Mesenchymal stem cell (in vitro differentiated cells and primary cell): Measurements from ENCODE around the gene ALOX15B. TPM values are rescaled to one million over a fixed set of nuclear protein-coding genes. Genes with fewer than 3 reads are reported as not detected.

Experiments
- DNase-seq: peaks from one replicate; pipeline ENCODE4 v3.0.0-alpha.2; 2013
- H2AFZ ChIP-seq: one replicate; pipeline ENCODE4 v1.6.1; 2013; ENCODE audit warnings: low read depth, mild to moderate bottlenecking, control low read depth, inconsistent platforms, low read length, moderate library complexity
- H2AK5ac ChIP-seq: 2 replicates; pipeline ENCODE4 v1.6.1; 2013; ENCODE audit warnings: low read length, moderate library complexity, mild to moderate bottlenecking, inconsistent platforms; ENCODE audit not compliant: severe bottlenecking
- H2BK120ac ChIP-seq: one replicate; pipeline ENCODE4 v1.6.1; 2013; ENCODE audit warnings: low read depth, mild to moderate bottlenecking, inconsistent platforms, low read length, moderate library complexity
- H2BK12ac ChIP-seq, 2 experiments: one replicate each; pipeline ENCODE4 v1.6.1; 2013; ENCODE audit warnings: inconsistent platforms in 2 of 2, low read length in 2 of 2, mild to moderate bottlenecking in 2 of 2, moderate library complexity in 2 of 2, control low read depth in 1 of 2
- H2BK15ac ChIP-seq: one replicate; pipeline ENCODE4 v1.6.1; 2013; ENCODE audit warnings: mild to moderate bottlenecking, low read depth, inconsistent platforms; ENCODE audit not compliant: poor library complexity, severe bottlenecking
- H2BK5ac ChIP-seq: 2 replicates; pipeline ENCODE4 v1.6.1; 2013; ENCODE audit warnings: low read depth, mild to moderate bottlenecking, low read length, control low read depth, inconsistent platforms; ENCODE audit not compliant: poor library complexity, severe bottlenecking
- H3K14ac ChIP-seq, 2 experiments: one replicate each; pipeline ENCODE4 v1.6.1; 2013; ENCODE audit warnings: inconsistent platforms in 2 of 2, low read length in 2 of 2, control low read depth in 1 of 2, mild to moderate bottlenecking in 1 of 2, moderate library complexity in 1 of 2
- H3K18ac ChIP-seq, 2 experiments: one replicate each; pipeline ENCODE4 v1.6.1; 2013; ENCODE audit warnings: inconsistent platforms in 2 of 2, low read length in 2 of 2, control low read depth in 1 of 2, low read depth in 1 of 2, mild to moderate bottlenecking in 1 of 2
- H3K23ac ChIP-seq, 2 experiments: one replicate each; pipeline ENCODE4 v1.6.1; 2013; ENCODE audit warnings: inconsistent platforms in 2 of 2, low read length in 2 of 2, mild to moderate bottlenecking in 2 of 2, moderate library complexity in 2 of 2, control low read depth in 1 of 2
- H3K27ac ChIP-seq: 2 replicates; pipeline ENCODE4 v1.5.1; 2013; ENCODE audit warnings: mild to moderate bottlenecking, moderate library complexity, low read length, control low read depth, inconsistent platforms; ENCODE audit not compliant: poor library complexity, severe bottlenecking
- H3K27me3 ChIP-seq, 2 experiments: 2 replicates each; pipeline versions ENCODE4 v1.6.1 to v1.7.0; 2013; ENCODE audit warnings: low read length in 2 of 2, mild to moderate bottlenecking in 2 of 2, moderate library complexity in 2 of 2, control low read depth in 1 of 2, inconsistent platforms in 1 of 2; ENCODE audit not compliant: control insufficient read depth in 1 of 2, insufficient read depth in 1 of 2
- H3K36me3 ChIP-seq, 2 experiments: 2 replicates each; pipeline versions ENCODE4 v1.6.1 to v1.7.0; 2013; ENCODE audit warnings: low read length in 2 of 2, control low read depth in 1 of 2, inconsistent platforms in 1 of 2, low read depth in 1 of 2, mild to moderate bottlenecking in 1 of 2; ENCODE audit not compliant: insufficient read depth in 2 of 2, control insufficient read depth in 1 of 2
- H3K4ac ChIP-seq, 2 experiments: one replicate each; pipeline ENCODE4 v1.6.1; 2013; ENCODE audit warnings: inconsistent platforms in 2 of 2, low read length in 2 of 2, mild to moderate bottlenecking in 2 of 2, moderate library complexity in 2 of 2, control low read depth in 1 of 2, low read depth in 1 of 2
- H3K4me1 ChIP-seq: 2 replicates; pipeline ENCODE4 v1.6.1; 2013; ENCODE audit warnings: low read depth, low read length, control low read depth; ENCODE audit not compliant: control insufficient read depth, insufficient read depth
- H3K4me2 ChIP-seq: 2 replicates; pipeline ENCODE4 v1.6.1; 2013; ENCODE audit warnings: low read length, mild to moderate bottlenecking, inconsistent platforms; ENCODE audit not compliant: poor library complexity, severe bottlenecking
- H3K4me3 ChIP-seq, 2 experiments: 2 replicates each; pipeline versions ENCODE4 v1.5.1 to v1.7.0; 2013; ENCODE audit warnings: low read length in 2 of 2, mild to moderate bottlenecking in 2 of 2, control low read depth in 1 of 2, low read depth in 1 of 2; ENCODE audit not compliant: insufficient read depth in 1 of 2
- H3K79me1 ChIP-seq: replicated peaks from 2 replicates; pipeline ENCODE4 v1.6.1; 2013; ENCODE audit warnings: mild to moderate bottlenecking, control low read depth, low read length, inconsistent platforms; ENCODE audit not compliant: poor library complexity, severe bottlenecking
- H3K9ac ChIP-seq: 2 replicates; pipeline ENCODE4 v1.7.0; 2013; ENCODE audit warnings: mild to moderate bottlenecking, low read length, moderate library complexity
- H3K9me3 ChIP-seq: 2 replicates; pipeline ENCODE4 v1.7.0; 2013; ENCODE audit warnings: mild to moderate bottlenecking, low read length; ENCODE audit not compliant: control insufficient read depth
- H4K8ac ChIP-seq: one replicate; pipeline ENCODE4 v1.6.1; 2013; ENCODE audit warnings: inconsistent platforms, mild to moderate bottlenecking, low read length, moderate library complexity
- H4K91ac ChIP-seq: one replicate; pipeline ENCODE4 v1.6.1; 2013; ENCODE audit warnings: mild to moderate bottlenecking, low read length, inconsistent platforms
- WGBS: methylation state at CpG from one replicate; pipeline ENCODE4 v1.1.7; 2013; ENCODE audit warnings: mixed read lengths; 5-methylcytosine and 5-hydroxymethylcytosine counted together
- polyA plus RNA-seq, 2 experiments: library from polyadenylated mRNA; stranded (reverse); fragments of 200-250 nt; gene quantifications; one replicate each; pipeline ENCODE4 v1.2.3, GENCODE V29; 2013

The ALOX15B gene, protein sequence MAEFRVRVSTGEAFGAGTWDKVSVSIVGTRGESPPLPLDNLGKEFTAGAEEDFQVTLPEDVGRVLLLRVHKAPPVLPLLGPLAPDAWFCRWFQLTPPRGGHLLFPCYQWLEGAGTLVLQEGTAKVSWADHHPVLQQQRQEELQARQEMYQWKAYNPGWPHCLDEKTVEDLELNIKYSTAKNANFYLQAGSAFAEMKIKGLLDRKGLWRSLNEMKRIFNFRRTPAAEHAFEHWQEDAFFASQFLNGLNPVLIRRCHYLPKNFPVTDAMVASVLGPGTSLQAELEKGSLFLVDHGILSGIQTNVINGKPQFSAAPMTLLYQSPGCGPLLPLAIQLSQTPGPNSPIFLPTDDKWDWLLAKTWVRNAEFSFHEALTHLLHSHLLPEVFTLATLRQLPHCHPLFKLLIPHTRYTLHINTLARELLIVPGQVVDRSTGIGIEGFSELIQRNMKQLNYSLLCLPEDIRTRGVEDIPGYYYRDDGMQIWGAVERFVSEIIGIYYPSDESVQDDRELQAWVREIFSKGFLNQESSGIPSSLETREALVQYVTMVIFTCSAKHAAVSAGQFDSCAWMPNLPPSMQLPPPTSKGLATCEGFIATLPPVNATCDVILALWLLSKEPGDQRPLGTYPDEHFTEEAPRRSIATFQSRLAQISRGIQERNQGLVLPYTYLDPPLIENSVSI
- polyA plus RNA-seq (2013, experiment 1 of 2): 0.11 TPM
- 0.11 TPM for polyA plus RNA-seq (2013, experiment 2 of 2)

DNA sequence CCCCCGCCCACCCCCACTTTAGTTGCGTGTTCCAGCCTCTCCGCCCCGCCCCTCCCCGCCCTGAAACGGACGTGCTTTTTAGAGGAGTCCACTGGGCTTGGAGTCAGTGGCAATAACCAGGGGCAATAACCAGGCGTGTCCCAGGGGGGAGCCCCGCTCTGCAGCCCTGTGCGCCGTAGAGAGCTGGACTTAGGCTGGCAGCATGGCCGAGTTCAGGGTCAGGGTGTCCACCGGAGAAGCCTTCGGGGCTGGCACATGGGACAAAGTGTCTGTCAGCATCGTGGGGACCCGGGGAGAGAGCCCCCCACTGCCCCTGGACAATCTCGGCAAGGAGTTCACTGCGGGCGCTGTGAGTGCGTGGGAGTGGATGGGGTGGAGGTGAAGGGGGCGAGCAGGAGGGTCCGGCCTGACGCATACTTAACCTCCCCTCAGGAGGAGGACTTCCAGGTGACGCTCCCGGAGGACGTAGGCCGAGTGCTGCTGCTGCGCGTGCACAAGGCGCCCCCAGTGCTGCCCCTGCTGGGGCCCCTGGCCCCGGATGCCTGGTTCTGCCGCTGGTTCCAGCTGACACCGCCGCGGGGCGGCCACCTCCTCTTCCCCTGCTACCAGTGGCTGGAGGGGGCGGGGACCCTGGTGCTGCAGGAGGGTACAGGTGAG is at the start of gene ALOX15B:
Gene ALOX15B, plus strand, starts transcription at position 106 of the 657 bp plus-strand sequence. Its CDS starts 97 bp downstream, at position 203.
- H3K9me3 ChIP-seq: no peaks in the 10 kb centered on the region
- H3K18ac ChIP-seq: no peak within 1 kb of the TSS
- H3K23ac ChIP-seq: peak within 1 kb of the TSS in 1 of 2 experiments; percentile 90
- peak within 1 kb of the TSS in 1 of 2 experiments; percentile 10 for H3K4me3 ChIP-seq
- H3K4me1 ChIP-seq: peaks cover 7% of the 10 kb centered on the region
- H2BK12ac ChIP-seq: peak within 1 kb of the TSS in 1 of 2 experiments; percentile 43
- H3K79me1 ChIP-seq: no peaks in the 10 kb centered on the region
- H2AFZ ChIP-seq: peak within 1 kb of the TSS; percentile 73
- H3K27ac ChIP-seq: no peak within 1 kb of the TSS
- H4K91ac ChIP-seq: peak within 1 kb of the TSS; percentile 40
- no peaks in the 10 kb centered on the region for H3K36me3 ChIP-seq
- no peak within 1 kb of the TSS for H2BK15ac ChIP-seq
- H2BK120ac ChIP-seq: no peak within 1 kb of the TSS
- H2BK5ac ChIP-seq: no peak within 1 kb of the TSS
- peak within 1 kb of the TSS; percentile 36 for H3K9ac ChIP-seq
- H2AK5ac ChIP-seq: no peak within 1 kb of the TSS
- no peak within 1 kb of the TSS for H3K4me2 ChIP-seq
- no peak for DNase-seq
- peaks cover 22 to 44% of the 10 kb centered on the region in 2 experiments for H3K27me3 ChIP-seq
- peak within 1 kb of the TSS in 1 of 2 experiments; percentile 49 for H3K14ac ChIP-seq
- H4K8ac ChIP-seq: peak within 1 kb of the TSS; percentile 31
- H3K4ac ChIP-seq: no peak within 1 kb of the TSS
- WGBS: 21% methylated on average over 33 of the region's 37 CpGs

DNA sequence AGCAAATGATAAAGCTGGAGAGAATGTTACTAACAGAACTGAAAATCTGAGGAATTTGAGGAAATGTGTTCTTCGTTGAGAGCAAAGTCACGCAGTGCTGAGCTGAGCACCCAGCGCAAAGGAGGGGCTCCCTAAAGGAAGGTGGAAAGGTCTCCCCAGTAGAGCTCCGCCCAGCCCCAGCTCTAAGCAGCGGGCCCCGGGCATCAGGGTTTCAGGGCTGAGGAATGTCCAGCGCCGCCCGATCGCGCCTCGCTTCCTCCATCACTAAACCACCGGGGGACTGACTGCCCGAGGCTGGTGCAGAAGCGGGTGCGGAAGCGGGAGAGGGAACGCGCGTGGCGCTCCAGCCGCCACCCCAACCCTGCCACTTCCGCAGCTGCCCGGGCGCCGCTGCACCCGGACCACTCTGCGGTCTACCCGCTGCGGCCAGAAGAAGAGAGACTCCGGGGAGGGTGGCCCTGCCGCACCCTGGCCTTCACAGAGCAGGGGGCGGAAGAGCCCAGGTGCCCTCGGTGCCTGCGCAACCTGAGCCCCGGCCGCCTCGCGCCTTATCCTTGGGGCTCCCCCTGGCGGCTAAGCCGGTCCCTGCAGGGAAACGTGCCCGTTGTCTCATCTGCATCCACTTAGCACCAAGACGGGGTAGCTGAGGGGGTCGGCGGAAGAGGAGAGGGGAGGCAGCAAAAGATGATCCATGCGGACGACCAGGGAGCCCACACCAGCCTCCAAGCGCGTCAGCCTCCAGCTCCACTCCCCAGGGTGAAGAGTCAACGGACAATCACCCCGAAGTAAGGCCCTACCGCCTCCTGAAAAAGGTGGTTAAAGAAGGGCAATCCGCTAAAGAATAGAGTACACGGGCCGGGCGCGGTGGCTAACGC is 48.8 kb upstream of the ALOX15B start:
- Histone ChIP-seq H3K4me2 (peak overlapping the region; percentile 96), H3K27me3 (peaks cover 5 to 15% of the 10 kb centered on the region in 2 experiments), H4K8ac (peak overlapping the region; percentile 73), H2BK120ac (no peak overlapping the region), H2AK5ac (no peak overlapping the region), H3K27ac (no peak overlapping the region), H3K23ac (no peak overlapping the region), H3K4me1 (peaks cover 9% of the 10 kb centered on the region), H2AFZ (peak overlapping the region; percentile 87), H3K79me1 (no peaks in the 10 kb centered on the region), H3K14ac (no peak overlapping the region), H2BK5ac (no peak overlapping the region), H3K4me3 (peak overlapping the region; percentile 62 to 83), H3K4ac (no peak overlapping the region), H2BK12ac (peak overlapping the region in 1 of 2 experiments; percentile 96), H3K9ac (peak overlapping the region; percentile 79), H4K91ac (no peak overlapping the region), H3K9me3 (no peaks in the 10 kb centered on the region), H3K18ac (peak overlapping the region in 1 of 2 experiments; percentile 90), H3K36me3 (no peaks in the 10 kb centered on the region), H2BK15ac (peak overlapping the region; percentile 77)
- 9% methylated on average over 59 of the region's 59 CpGs for WGBS
- peak; percentile 66 for DNase-seq

DNA sequence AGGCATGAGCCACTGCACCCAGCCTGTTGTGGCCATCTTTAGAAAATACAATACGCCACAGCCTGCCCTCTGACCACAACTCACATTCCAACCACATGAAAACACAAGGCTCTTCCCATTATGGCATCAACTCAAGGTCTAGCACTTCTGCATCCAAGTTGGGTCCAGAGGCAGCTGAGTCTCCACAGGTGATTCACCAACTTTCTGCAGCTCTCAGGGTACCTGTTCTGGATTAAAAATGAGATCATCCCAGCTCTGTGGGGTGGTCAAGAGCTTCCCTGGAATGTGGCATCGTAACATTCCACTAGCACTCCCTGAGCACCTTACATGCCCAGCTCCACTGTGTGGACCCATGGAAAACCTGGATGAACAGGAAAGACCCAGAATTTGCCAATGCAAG is 46.3 kb upstream of the ALOX15B start:
- no peak for DNase-seq
- no peak overlapping the region for H3K14ac ChIP-seq
- peaks cover 11% of the 10 kb centered on the region for H3K4me1 ChIP-seq
- no peaks in the 10 kb centered on the region for H3K36me3 ChIP-seq
- H3K9me3 ChIP-seq: no peaks in the 10 kb centered on the region
- no peak overlapping the region for H3K23ac ChIP-seq
- H2AFZ ChIP-seq: no peak overlapping the region
- H2BK5ac ChIP-seq: no peak overlapping the region
- no peaks in the 10 kb centered on the region for H3K79me1 ChIP-seq
- no peak overlapping the region for H3K27ac ChIP-seq
- no peak overlapping the region for H2BK120ac ChIP-seq
- no peak overlapping the region for H4K91ac ChIP-seq
- H3K4me2 ChIP-seq: no peak overlapping the region
- H3K27me3 ChIP-seq: peaks cover 5 to 6% of the 10 kb centered on the region in 2 experiments
- no peak overlapping the region for H3K4me3 ChIP-seq
- H3K9ac ChIP-seq: no peak overlapping the region
- H3K4ac ChIP-seq: no peak overlapping the region
- no peak overlapping the region for H2AK5ac ChIP-seq
- H4K8ac ChIP-seq: no peak overlapping the region
- 78% methylated on average over 2 of the region's 2 CpGs for WGBS
- H2BK12ac ChIP-seq: no peak overlapping the region
- H2BK15ac ChIP-seq: no peak overlapping the region
- no peak overlapping the region for H3K18ac ChIP-seq
